HL-60/S4 (cell line): ENCODE results near the gene POLN.

Experiments
- in situ Hi-C: fragments of 300-500 bp; cut with MboI; formaldehyde crosslinking; loops from 2 replicates; pipeline ENCODE4 v1.14.3; 2022; ENCODE audit warnings: low sequenced_read_pairs

The POLN gene

GRCh38 chr4:2127609-2128332 is 114.2 kb downstream of the POLN start:
- in situ Hi-C loops: no loop called here

DNA sequence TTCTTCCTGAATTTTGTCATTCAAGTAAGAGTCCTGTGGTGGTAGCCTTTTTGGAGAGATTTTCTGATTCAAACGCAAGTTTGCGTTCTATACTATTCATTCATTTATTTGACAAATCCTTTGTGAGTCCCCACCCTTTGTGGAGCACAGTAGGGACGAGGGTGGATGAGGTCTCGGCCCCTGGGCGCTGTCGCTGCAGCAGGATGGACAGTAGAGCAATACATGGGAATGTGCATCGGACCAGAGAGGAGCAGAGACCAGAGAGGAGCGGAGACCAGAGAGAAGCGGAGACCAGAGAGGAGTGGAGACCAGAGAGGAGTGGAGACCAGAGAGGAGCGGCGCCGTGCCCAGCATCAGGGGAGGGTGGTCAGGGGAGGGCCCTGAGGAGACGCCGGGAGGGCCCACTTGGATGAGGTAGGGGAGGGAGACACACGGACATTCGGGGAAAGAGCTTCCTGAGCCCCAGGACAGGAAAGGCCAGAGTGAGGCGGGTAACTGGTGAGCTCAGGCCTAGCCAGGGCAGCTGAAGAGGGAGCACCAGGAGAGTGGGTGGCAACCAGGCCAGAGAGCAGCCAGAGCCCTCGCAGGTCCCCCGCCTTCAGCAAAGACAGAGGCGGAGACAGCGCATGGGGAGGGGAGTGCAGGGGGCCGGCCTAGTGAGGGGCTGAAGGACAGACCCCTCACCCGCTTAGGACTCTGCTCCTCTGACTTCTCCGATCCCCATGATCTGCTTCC is 115.4 kb downstream of the POLN start:
- in situ Hi-C loops: no loop called here

DNA sequence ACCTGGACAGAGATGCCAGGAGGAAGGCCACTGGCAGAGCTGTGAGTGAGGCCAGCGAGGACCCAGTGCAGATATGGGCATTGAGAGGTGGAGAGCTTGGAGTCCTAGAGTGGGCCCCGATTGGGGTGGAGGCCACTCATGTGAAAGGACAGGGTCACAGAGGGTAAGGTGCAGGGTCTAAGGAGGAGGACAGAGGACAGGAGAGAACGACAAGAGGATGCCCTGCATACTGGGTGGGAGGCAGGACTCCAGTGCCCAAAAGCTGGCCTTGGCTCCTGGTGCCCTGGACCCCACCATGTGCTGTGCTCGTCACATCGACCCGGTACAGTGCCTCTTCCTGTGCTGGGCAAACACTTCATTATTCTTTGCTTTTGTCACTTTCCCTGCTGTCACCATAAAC is 116.1 kb downstream of the POLN start:
- in situ Hi-C loops: no loop called here

- in situ Hi-C loops: no loop called here
Observed at GRCh38 chr4:2125023-2125422, 116.9 kb downstream of the POLN start.

DNA sequence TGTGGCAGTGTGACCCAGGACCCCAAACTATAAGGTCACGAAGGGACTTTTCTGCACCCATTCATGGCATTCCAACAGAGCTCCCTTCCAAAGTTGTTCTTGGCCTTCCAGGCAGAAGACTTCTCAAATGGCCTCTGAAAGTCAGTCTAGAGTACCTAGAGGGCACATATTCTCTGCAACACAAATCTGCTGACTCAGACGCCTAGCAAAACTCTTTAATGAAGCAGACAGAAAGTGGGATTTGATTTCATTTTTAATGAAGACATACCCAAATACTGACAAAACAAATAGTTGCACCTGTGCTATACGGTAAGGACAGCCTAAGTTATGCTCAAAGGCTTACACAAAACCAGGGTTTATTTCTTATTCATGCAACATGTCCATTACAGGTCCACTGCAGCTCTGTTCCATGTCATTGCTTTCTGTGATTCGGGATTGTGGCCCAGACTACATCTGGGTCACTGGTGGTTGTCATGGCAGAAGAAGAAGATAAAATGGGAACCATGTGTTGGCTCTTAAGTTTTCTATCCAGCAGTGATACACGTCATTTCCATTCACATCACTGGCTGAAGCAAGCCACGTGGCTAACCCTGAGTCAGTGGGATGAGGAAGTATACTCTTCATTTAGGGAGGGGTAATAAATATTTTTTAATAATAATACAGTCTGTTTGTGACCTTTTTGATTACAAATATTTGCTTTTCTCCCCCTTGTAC is 125.1 kb downstream of the POLN start:
- in situ Hi-C loops: no loop called here

DNA sequence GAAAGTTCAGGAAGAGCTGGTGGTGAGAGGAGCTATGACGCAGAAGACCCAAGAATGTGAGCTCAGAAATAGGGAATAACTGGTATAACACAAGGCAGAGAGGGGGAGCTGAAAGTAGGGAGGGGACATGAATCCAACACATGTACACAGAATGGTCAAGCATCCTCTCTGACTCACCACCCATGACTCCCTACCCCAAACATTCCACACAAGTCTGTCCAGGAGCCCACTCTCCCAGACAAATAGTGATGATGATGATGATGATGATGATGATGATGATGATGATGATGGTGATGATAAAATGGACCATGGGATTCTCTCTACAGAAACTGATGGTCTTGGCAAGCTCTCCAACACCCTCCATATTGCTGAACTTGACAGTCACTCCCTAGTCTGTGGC is 136.4 kb downstream of the POLN start:
- in situ Hi-C loops: no loop called here

GRCh38 chr4:2104556-2105345 is 137.2 kb downstream of the POLN start:
- in situ Hi-C loops: no loop called here

GRCh38 chr4:2103843-2104547 is 137.9 kb downstream of the POLN start:
- in situ Hi-C loops: no loop called here

DNA sequence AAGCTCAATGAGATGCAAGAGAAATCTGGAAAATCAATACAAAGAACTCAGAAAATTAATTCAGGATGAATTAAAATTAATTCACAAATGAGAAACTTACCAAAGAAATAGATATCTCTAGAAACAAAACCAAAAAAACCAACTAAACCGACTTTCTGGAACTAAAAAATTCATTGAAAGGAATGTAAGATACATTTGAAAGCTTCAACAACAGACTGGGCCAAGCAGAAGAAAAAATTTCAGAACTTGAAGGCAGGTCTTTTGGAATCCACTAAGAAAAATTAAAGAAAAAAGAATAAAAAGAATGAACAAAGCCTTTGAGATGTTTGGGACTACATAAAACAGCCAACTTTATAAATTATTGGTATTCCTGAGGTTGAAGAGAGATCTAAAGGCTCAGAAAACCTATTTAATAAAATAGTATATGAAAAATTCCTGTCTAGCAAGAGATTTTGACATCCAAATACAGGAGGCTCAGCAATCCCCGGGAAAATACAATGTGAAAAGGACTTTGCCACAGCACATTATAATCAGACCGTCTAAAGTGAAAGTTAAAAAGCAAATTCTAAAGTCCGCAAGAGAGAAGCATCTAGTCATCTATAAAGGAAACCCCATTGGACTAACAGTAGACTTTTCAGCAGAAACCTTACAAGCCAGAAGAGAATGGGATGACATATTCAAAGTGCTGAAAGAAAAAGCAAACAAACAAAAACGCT is 138.6 kb downstream of the POLN start:
- in situ Hi-C loops: no loop called here

DNA sequence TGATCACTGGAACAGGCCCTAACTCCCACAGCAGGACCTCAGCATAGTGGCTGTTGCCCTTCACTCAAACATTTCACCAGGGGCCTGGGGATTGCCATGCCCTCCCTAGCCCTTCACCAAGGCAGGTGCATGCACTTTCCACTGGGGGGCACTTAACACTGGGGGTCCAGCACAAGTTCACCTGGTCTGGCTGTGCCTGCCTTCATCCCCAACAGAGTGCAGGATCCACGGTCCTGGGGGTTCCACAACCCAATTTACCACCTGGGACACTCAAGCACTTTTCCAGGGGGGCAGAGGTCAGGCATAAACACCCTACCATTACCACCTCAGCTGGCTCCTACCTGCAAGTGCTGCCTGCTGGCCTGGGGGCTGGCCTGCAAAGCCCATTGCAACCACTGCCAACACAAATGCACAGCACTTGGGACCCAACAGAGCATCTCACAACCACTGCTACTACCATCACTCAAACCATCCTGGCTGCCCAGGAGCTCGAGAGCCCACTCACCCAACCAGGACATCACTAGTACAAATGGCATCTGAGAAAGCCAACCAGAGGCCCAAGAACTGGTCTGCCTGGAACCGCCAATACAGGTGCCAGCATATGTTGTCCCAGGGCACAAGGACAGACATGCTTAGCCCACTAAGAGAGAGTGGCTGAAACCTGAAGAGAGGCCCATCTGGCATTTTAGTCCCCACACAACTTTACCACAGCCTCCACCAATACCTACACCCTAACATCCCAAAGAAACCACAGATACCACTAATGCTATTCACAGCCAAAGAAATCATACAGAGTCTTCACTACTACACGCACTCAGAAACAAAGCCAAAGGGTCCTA is 139.7 kb downstream of the POLN start:
- in situ Hi-C loops: no loop called here

DNA sequence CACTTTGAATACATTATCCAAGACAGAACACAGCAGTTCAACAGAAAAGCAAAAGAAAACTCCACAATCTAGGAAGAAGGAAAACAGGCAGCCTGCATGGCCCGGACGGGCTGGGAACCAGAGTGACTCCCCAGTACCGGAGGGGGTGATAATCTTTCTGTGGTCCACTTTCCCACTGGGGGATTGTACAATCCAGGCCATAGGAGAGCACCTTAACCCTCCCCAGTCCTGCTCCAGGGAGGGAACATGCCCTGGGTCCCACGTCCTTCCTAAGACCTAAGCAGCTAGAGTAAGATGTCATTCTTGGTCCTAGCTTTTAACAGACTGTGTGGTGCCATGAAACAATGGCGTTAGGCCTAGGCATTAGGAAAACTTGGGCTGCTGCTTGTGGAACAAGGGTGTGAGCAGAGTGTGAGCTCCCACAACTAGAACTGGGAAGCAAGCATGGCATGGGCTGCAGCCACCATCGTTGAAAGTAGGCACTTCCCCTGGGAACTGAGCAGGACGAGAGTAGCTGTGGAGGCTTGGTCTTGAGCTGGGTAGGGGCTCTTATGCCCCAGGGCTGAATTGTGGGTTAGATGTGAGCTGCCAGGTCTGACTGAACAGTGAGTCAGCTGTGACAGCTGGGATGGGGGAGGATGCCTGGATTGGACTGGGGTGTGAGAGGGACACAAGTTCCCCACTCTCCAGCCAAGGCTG is 140.4 kb downstream of the POLN start:
- in situ Hi-C loops: no loop called here

DNA sequence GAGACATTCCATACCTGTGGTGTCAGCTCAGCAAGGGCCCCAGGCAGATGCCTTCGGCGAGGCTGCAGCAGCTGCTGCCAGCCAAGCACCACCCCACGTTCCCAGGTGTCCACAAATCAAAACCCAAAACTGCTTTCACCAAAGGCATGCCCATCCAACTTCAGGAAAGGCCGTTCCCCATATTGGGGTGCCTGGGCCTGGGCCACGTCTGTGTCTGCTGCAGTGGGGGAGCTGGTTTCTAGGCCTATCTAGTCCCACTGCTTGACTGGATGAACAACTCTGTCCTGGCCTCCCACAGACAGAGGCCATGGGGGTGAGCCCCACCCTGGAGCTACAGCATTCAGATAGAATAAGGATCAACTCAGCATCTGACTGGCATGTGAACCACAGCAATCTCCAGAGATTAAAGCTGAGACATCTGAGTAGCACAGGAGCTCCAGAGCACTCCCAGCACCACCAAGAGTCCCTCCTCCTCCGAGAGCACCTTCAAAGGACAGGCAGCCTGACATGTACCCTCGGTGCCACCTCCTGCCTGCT is 145.8 kb downstream of the POLN start:
- in situ Hi-C loops: no loop called here

- in situ Hi-C loops: no loop called here
Observed at GRCh38 chr4:2095236-2096072, 146.5 kb downstream of the POLN start.

- in situ Hi-C loops: no loop called here
Observed at GRCh38 chr4:2094545-2094944, 147.4 kb downstream of the POLN start.

DNA sequence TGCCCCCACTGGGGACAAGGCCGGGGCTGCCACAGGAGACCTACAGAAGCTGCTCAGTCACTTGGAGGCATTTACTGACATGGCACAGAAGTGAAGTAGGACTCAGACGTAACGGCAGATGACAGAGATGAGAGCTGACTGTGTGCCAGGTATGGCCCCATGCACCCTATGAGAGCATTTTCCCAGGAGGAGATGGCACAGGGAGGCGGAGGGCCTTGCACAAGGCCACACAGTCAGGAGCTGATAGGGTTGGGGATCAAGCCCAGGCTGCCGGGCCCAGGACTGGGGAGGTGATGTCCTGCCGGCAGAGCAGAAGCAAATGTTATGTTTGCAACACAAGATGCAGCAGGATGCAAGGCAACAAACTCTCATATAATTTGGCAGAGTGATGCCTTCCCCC is 148.7 kb downstream of the POLN start:
- in situ Hi-C loops: no loop called here

GRCh38 chr4:2092669-2093053 is 149.3 kb downstream of the POLN start:
- in situ Hi-C loops: no loop called here

- in situ Hi-C loops: no loop called here
Observed at GRCh38 chr4:2091990-2092668, 149.8 kb downstream of the POLN start.
